ACC112 (cell line): ENCODE data around the gene POLD3.

Source experiments
- H2AFZ ChIP-seq: fragments of 200-600 bp; sonication (generic); one replicate; pipeline ENCODE4 v1.6.0; 2017; ENCODE audit warnings: antibody characterized with exemption, low read length; ENCODE audit not compliant: unreplicated experiment
- H3K27ac ChIP-seq: fragments of 200-600 bp; sonication (generic); 2 replicates; pipeline ENCODE4 v1.5.1; 2014; ENCODE audit warnings: low read depth, mild to moderate bottlenecking, antibody characterized with exemption, low read length, moderate library complexity
- H3K27me3 ChIP-seq: fragments of 200-600 bp; sonication (generic); 2 replicates; pipeline ENCODE4 v1.6.1; 2014; ENCODE audit warnings: mild to moderate bottlenecking, antibody characterized with exemption, low read length, moderate library complexity, mixed read lengths; ENCODE audit not compliant: insufficient read depth
- H3K36me3 ChIP-seq: fragments of 200-600 bp; sonication (generic); 2 replicates; pipeline ENCODE4 v1.6.1; 2016; ENCODE audit warnings: mild to moderate bottlenecking, antibody characterized with exemption, low read length, moderate library complexity, mixed read lengths; ENCODE audit not compliant: insufficient read depth
- H3K4me1 ChIP-seq: fragments of 200-600 bp; sonication (generic); one replicate; pipeline ENCODE4 v1.6.1; 2016; ENCODE audit warnings: low read length, mixed read lengths; ENCODE audit not compliant: insufficient read depth, unreplicated experiment, control insufficient read depth
- H3K4me3 ChIP-seq: fragments of 200-600 bp; sonication (generic); 2 replicates; pipeline ENCODE4 v1.5.1; 2014; ENCODE audit warnings: mild to moderate bottlenecking, low read depth, low read length
- H3K79me2 ChIP-seq: fragments of 200-600 bp; sonication (generic); one replicate; pipeline ENCODE4 v1.6.0; 2016; ENCODE audit warnings: low read length; ENCODE audit not compliant: control insufficient read depth, unreplicated experiment, insufficient read depth

POLD3 gene

GRCh38 chr11:74672332-74672955 is 80.1 kb downstream of the POLD3 start:
- Histone ChIP-seq H3K79me2 (no peaks in the 10 kb centered on the region), H3K4me1 (peaks cover 33% of the 10 kb centered on the region), H3K4me3 (peak overlapping the region; percentile 47; the same call in 1 of the 2 replicates), H2AFZ (peak overlapping the region; percentile 26), H3K36me3 (no peaks in the 10 kb centered on the region), H3K27me3 (no peaks in the 10 kb centered on the region), H3K27ac (peak overlapping the region; percentile 99)

- Histone ChIP-seq H2AFZ (no peak overlapping the region), H3K27me3 (no peaks in the 10 kb centered on the region), H3K4me1 (peaks cover 33% of the 10 kb centered on the region), H3K79me2 (no peaks in the 10 kb centered on the region), H3K36me3 (no peaks in the 10 kb centered on the region), H3K4me3 (0 out of 2 replicates have a peak overlapping the region, but pooled peaks have one; percentile 47), H3K27ac (peak overlapping the region; percentile 99)
These were observed 80.7 kb downstream of the POLD3 start for GRCh38 chr11:74672956-74673692.

GRCh38 chr11:74673693-74674360 is 81.4 kb downstream of the POLD3 start:
- H3K4me1 ChIP-seq, result peaks cover 33% of the 10 kb centered on the region
- H3K27ac ChIP-seq, result peak overlapping the region; percentile 99
- H2AFZ ChIP-seq, result no peak overlapping the region

GRCh38 chr11:74675761-74676160 is 83.4 kb downstream of the POLD3 start:
- Histone ChIP-seq H3K27me3 (no peaks in the 10 kb centered on the region), H3K4me1 (peaks cover 33% of the 10 kb centered on the region), H3K4me3 (no peak overlapping the region), H3K79me2 (no peaks in the 10 kb centered on the region), H3K36me3 (no peaks in the 10 kb centered on the region), H2AFZ (no peak overlapping the region), H3K27ac (no peak overlapping the region)

More at GRCh38 chr11:74673693-74674360, 81.4 kb downstream of the POLD3 start:
- Histone ChIP-seq H3K36me3 (no peaks in the 10 kb centered on the region), H3K4me3 (0 out of 2 replicates have a peak overlapping the region, but pooled peaks have one; percentile 0), H3K27me3 (no peaks in the 10 kb centered on the region), H3K79me2 (no peaks in the 10 kb centered on the region)

- Histone ChIP-seq H3K4me1 (peaks cover 29% of the 10 kb centered on the region), H3K27ac (no peak overlapping the region), H3K79me2 (no peaks in the 10 kb centered on the region), H2AFZ (no peak overlapping the region), H3K4me3 (no peak overlapping the region), H3K27me3 (no peaks in the 10 kb centered on the region), H3K36me3 (no peaks in the 10 kb centered on the region)
These were observed 84.2 kb downstream of the POLD3 start for GRCh38 chr11:74676596-74676995.

GRCh38 chr11:74677131-74677530 is 84.7 kb downstream of the POLD3 start:
- Histone ChIP-seq H3K79me2 (no peaks in the 10 kb centered on the region), H2AFZ (no peak overlapping the region), H3K36me3 (no peaks in the 10 kb centered on the region), H3K27ac (no peak overlapping the region), H3K27me3 (no peaks in the 10 kb centered on the region), H3K4me1 (peaks cover 24% of the 10 kb centered on the region), H3K4me3 (no peak overlapping the region)

- Histone ChIP-seq H3K27me3 (no peaks in the 10 kb centered on the region), H3K27ac (no peak overlapping the region), H3K4me3 (no peak overlapping the region), H3K79me2 (no peaks in the 10 kb centered on the region), H3K4me1 (peaks cover 15% of the 10 kb centered on the region), H2AFZ (no peak overlapping the region), H3K36me3 (no peaks in the 10 kb centered on the region)
These were observed 85.7 kb downstream of the POLD3 start for GRCh38 chr11:74678041-74678440.

GRCh38 chr11:74678591-74679512 is 86.5 kb downstream of the POLD3 start:
- no peaks in the 10 kb centered on the region for H3K27me3 ChIP-seq
- peaks cover 10% of the 10 kb centered on the region for H3K4me1 ChIP-seq
- no peak overlapping the region for H3K27ac ChIP-seq
- no peak overlapping the region for H2AFZ ChIP-seq
- H3K36me3 ChIP-seq, result no peaks in the 10 kb centered on the region
- no peaks in the 10 kb centered on the region for H3K79me2 ChIP-seq
- H3K4me3 ChIP-seq, result no peak overlapping the region

GRCh38 chr11:74679513-74679865 is 87.1 kb downstream of the POLD3 start:
- Histone ChIP-seq H3K4me1 (peaks cover 10% of the 10 kb centered on the region), H2AFZ (no peak overlapping the region), H3K79me2 (no peaks in the 10 kb centered on the region), H3K27me3 (no peaks in the 10 kb centered on the region), H3K4me3 (no peak overlapping the region), H3K36me3 (no peaks in the 10 kb centered on the region), H3K27ac (no peak overlapping the region)

- Histone ChIP-seq H3K4me1 (peaks cover 9% of the 10 kb centered on the region), H3K27me3 (no peaks in the 10 kb centered on the region), H3K27ac (no peak overlapping the region), H3K36me3 (no peaks in the 10 kb centered on the region), H3K79me2 (no peaks in the 10 kb centered on the region), H2AFZ (no peak overlapping the region), H3K4me3 (no peak overlapping the region)
These were observed 87.8 kb downstream of the POLD3 start for GRCh38 chr11:74680035-74680671.
